Nephron progenitor cell (in vitro differentiated cells): ENCODE results near the gene MED14.

Experiments
- DNase-seq: peaks from one replicate; pipeline ENCODE4 v3.0.0; 2021
- H3K27ac Mint-ChIP-seq: 2 replicates; pipeline ENCODE4 v1.8.0; 2021; ENCODE audit warnings: mild to moderate bottlenecking, moderate library complexity, mixed read lengths
- H3K27me3 Mint-ChIP-seq: 2 replicates; pipeline ENCODE4 v1.8.0; 2021; ENCODE audit warnings: mild to moderate bottlenecking, low read depth, mixed read lengths; ENCODE audit not compliant: poor library complexity
- H3K36me3 Mint-ChIP-seq: 2 replicates; pipeline ENCODE4 v1.8.0; 2021; ENCODE audit warnings: low read depth, mixed read lengths
- H3K4me1 Mint-ChIP-seq: 2 replicates; pipeline ENCODE4 v1.8.0; 2021; ENCODE audit warnings: mixed read lengths
- H3K4me3 Mint-ChIP-seq: 2 replicates; pipeline ENCODE4 v1.8.0; 2021; ENCODE audit warnings: mild to moderate bottlenecking, moderate library complexity, mixed read lengths
- H3K9me3 Mint-ChIP-seq: 2 replicates; pipeline ENCODE4 v1.8.0; 2021; ENCODE audit warnings: mild to moderate bottlenecking, moderate library complexity, mixed read lengths
- CTCF ChIP-seq: fragments of 200-600 bp; sonication (generic); IDR thresholded peaks from 2 replicates; pipeline ENCODE4 v1.5.0; 2021; ENCODE audit warnings: antibody characterized with exemption

The MED14 gene

GRCh38 chrX:40687169-40687568 is 48.2 kb downstream of the MED14 start:
- H3K27me3 Mint-ChIP-seq = no peaks in the 10 kb centered on the region
- no peak for TF ChIP-seq CTCF
- peak overlapping the region; percentile 75 for H3K27ac Mint-ChIP-seq
- H3K4me3 Mint-ChIP-seq = no peak overlapping the region
- H3K36me3 Mint-ChIP-seq = peaks cover 27% of the 10 kb centered on the region
- peaks cover 35% of the 10 kb centered on the region for H3K4me1 Mint-ChIP-seq
- H3K9me3 Mint-ChIP-seq = peaks cover 4% of the 10 kb centered on the region
- DNase-seq = no peak

DNA sequence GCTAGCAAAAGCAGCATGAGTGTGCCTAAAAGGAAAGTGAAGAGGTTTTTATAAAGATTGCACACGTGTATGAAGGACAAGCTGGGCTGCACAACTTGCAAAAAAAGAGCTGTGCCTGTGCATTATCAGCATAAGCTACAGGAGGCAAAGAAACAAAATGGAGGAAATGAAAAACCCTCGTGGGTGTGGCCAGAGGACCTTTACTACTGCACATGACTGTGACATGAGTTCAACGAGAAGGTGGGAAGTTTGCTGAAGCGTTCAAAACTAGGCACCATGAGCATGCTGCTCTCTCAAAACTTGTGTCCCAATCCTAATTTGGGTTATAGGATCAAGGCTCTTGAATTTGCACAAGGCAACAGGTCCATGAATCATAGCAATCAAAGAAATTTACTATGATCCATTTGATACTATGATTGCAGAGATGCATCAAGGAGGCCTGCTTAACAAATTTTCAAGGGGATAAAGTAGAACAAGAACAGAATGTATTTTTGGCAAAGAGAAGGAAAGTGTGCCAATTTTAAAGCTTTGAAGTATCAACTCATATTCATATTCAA is 49.9 kb downstream of the MED14 start:
- Mint-ChIP-seq H3K36me3 (peaks cover 22% of the 10 kb centered on the region), H3K4me1 (peaks cover 35% of the 10 kb centered on the region), H3K27ac (peak overlapping the region; percentile 10), H3K4me3 (no peak overlapping the region), H3K9me3 (no peaks in the 10 kb centered on the region), H3K27me3 (no peaks in the 10 kb centered on the region)
- TF ChIP-seq CTCF = no peak
- DNase-seq = no peak

- H3K36me3 Mint-ChIP-seq = peaks cover 31% of the 10 kb centered on the region
- TF ChIP-seq CTCF = no peak
- H3K4me3 Mint-ChIP-seq = no peak overlapping the region
- peak overlapping the region; percentile 73 for H3K27ac Mint-ChIP-seq
- no peaks in the 10 kb centered on the region for H3K9me3 Mint-ChIP-seq
- no peaks in the 10 kb centered on the region for H3K27me3 Mint-ChIP-seq
- peaks cover 31% of the 10 kb centered on the region for H3K4me1 Mint-ChIP-seq
- DNase-seq = no peak
Measured at GRCh38 chrX:40684092-40684491, 51.2 kb downstream of the MED14 start.

DNA sequence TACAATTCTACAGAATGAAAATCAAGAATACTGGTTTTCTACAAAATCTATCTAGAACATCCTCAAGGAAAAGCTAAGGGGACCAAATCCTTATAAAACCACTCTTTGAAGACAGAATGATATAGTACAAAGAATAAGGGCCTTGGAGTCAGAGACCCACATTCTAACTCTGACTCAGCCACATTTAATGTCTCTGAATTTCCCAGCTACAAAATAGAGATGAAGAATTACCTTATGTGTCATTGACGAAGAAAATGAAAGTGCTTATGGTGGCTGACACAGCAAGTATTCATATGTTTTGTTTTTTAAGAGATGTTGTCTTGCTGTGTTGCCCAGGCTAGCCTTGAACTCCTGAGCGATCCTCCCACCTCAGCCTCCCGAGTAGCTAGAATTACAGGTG is 52.1 kb downstream of the MED14 start:
- no peak overlapping the region for H3K4me3 Mint-ChIP-seq

GRCh38 chrX:40671126-40671525 is 64.2 kb downstream of the MED14 start:
- TF ChIP-seq CTCF = no peak
- DNase-seq = no peak
- H3K9me3 Mint-ChIP-seq = peaks cover 10% of the 10 kb centered on the region
- H3K27ac Mint-ChIP-seq = no peak overlapping the region
- peaks cover 41% of the 10 kb centered on the region for H3K36me3 Mint-ChIP-seq
- no peak overlapping the region for H3K4me3 Mint-ChIP-seq
- no peaks in the 10 kb centered on the region for H3K27me3 Mint-ChIP-seq
- no peaks in the 10 kb centered on the region for H3K4me1 Mint-ChIP-seq

More for the DNA sequence above, 52.1 kb downstream of the MED14 start:
- H3K9me3 Mint-ChIP-seq = no peaks in the 10 kb centered on the region
- no peak for TF ChIP-seq CTCF
- DNase-seq = no peak
- H3K4me1 Mint-ChIP-seq = peaks cover 31% of the 10 kb centered on the region
- H3K36me3 Mint-ChIP-seq = peaks cover 30% of the 10 kb centered on the region
- no peak overlapping the region for H3K27ac Mint-ChIP-seq
- no peaks in the 10 kb centered on the region for H3K27me3 Mint-ChIP-seq

DNA sequence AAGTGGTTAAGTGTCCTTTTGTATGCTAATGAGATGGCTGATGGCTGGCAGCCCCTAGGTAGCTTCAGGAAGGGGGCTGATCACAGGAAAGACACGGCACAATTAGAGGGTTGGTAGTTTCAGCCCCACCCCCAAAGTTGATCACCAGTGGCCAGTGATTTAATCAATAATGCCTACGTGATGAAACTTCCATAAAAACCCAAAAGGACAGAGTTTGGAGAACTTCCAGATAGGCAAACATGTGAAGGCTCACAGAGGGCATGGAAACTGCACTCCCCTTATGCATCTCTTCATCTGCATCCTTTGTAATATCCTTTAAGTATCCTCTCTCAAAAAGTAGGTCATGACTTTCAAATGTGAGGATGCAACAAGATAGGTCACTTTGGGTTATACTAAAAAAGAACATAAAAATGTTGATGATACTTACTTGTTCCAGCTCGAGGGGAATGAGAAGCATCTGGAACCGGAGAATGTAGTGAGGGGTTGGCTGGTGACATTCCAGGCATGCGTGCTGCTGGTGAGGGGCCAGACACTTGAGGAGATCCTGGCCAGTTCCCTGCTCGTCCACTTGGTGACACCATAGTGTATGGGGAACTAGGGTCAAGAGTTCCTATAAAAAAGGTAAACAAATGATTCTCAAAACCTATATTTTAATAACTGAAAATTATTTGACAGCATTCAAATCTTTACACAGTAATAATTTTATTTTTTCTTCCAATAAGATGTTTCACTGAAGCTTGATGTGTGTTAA is 71.3 kb downstream of the MED14 start:
- peak; percentile 8 for DNase-seq
- Mint-ChIP-seq H3K4me3 (no peak overlapping the region), H3K27ac (no peak overlapping the region), H3K4me1 (no peaks in the 10 kb centered on the region), H3K9me3 (peaks cover 7% of the 10 kb centered on the region), H3K27me3 (no peaks in the 10 kb centered on the region), H3K36me3 (peaks cover 43% of the 10 kb centered on the region)
- no peak for TF ChIP-seq CTCF
